ENCODE results near the gene TNNT2. TPM values are rescaled to one million over a fixed set of nuclear protein-coding genes. Genes with fewer than 3 reads are reported as not detected.

Gene TNNT2
- total and polyA plus RNA-seq, 2 of the 8 experiments (the other 6 are each of a cell fraction or from before 2014, with no cell fraction given) = 3.1 to 21.0 TPM

DNA sequence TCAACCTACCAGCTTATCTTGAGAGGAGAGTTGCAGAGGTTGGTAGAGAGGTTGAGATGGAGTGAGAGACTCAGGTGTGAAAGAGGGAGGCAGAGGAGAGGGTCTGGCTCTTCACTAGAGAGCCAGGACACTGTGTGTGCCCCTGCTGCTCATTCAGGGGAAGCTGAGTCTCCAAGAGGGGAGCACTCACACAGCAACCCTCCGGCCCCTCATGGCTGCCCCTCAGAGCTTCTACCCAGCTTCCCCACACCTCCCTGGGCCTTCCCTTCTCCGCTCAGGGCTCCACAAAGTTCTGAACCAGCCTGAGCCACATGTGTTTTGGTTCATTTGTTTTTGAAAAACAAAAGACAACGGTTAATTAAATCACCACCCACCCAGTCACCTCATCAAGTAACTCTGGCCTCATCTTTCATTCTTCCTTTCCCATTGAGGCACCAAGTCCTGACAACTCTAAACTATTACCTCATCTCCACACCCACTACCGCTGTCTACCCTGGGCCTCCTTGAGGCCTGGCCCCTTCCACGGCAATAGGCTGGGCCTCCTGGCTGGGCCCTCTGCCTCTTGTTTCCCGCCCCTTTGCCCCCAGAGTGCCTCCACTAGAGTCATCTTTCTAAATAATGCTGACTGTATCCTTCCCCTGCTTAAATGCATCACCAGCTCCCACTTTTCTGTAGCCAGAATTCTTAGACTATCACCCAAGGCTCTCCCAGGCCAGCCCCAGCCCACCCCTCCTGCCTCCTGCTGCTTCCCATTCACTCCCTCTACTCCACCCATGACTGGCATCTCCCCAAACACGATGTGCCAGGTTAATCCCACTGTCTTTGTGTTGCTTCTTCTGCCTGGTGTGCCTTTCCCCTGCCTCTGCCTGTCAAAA, 33.0 kb downstream of the TNNT2 start (continued):
- TF ChIP-seq, protein P1, sequence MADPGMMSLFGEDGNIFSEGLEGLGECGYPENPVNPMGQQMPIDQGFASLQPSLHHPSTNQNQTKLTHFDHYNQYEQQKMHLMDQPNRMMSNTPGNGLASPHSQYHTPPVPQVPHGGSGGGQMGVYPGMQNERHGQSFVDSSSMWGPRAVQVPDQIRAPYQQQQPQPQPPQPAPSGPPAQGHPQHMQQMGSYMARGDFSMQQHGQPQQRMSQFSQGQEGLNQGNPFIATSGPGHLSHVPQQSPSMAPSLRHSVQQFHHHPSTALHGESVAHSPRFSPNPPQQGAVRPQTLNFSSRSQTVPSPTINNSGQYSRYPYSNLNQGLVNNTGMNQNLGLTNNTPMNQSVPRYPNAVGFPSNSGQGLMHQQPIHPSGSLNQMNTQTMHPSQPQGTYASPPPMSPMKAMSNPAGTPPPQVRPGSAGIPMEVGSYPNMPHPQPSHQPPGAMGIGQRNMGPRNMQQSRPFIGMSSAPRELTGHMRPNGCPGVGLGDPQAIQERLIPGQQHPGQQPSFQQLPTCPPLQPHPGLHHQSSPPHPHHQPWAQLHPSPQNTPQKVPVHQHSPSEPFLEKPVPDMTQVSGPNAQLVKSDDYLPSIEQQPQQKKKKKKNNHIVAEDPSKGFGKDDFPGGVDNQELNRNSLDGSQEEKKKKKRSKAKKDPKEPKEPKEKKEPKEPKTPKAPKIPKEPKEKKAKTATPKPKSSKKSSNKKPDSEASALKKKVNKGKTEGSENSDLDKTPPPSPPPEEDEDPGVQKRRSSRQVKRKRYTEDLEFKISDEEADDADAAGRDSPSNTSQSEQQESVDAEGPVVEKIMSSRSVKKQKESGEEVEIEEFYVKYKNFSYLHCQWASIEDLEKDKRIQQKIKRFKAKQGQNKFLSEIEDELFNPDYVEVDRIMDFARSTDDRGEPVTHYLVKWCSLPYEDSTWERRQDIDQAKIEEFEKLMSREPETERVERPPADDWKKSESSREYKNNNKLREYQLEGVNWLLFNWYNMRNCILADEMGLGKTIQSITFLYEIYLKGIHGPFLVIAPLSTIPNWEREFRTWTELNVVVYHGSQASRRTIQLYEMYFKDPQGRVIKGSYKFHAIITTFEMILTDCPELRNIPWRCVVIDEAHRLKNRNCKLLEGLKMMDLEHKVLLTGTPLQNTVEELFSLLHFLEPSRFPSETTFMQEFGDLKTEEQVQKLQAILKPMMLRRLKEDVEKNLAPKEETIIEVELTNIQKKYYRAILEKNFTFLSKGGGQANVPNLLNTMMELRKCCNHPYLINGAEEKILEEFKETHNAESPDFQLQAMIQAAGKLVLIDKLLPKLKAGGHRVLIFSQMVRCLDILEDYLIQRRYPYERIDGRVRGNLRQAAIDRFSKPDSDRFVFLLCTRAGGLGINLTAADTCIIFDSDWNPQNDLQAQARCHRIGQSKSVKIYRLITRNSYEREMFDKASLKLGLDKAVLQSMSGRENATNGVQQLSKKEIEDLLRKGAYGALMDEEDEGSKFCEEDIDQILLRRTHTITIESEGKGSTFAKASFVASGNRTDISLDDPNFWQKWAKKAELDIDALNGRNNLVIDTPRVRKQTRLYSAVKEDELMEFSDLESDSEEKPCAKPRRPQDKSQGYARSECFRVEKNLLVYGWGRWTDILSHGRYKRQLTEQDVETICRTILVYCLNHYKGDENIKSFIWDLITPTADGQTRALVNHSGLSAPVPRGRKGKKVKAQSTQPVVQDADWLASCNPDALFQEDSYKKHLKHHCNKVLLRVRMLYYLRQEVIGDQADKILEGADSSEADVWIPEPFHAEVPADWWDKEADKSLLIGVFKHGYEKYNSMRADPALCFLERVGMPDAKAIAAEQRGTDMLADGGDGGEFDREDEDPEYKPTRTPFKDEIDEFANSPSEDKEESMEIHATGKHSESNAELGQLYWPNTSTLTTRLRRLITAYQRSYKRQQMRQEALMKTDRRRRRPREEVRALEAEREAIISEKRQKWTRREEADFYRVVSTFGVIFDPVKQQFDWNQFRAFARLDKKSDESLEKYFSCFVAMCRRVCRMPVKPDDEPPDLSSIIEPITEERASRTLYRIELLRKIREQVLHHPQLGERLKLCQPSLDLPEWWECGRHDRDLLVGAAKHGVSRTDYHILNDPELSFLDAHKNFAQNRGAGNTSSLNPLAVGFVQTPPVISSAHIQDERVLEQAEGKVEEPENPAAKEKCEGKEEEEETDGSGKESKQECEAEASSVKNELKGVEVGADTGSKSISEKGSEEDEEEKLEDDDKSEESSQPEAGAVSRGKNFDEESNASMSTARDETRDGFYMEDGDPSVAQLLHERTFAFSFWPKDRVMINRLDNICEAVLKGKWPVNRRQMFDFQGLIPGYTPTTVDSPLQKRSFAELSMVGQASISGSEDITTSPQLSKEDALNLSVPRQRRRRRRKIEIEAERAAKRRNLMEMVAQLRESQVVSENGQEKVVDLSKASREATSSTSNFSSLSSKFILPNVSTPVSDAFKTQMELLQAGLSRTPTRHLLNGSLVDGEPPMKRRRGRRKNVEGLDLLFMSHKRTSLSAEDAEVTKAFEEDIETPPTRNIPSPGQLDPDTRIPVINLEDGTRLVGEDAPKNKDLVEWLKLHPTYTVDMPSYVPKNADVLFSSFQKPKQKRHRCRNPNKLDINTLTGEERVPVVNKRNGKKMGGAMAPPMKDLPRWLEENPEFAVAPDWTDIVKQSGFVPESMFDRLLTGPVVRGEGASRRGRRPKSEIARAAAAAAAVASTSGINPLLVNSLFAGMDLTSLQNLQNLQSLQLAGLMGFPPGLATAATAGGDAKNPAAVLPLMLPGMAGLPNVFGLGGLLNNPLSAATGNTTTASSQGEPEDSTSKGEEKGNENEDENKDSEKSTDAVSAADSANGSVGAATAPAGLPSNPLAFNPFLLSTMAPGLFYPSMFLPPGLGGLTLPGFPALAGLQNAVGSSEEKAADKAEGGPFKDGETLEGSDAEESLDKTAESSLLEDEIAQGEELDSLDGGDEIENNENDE (IDR thresholded peaks at IDR 0.05; ENCODE audit: insufficient replicate concordance, low read length) = no peak
- no peak for TF ChIP-seq TAF1 (IDR thresholded peaks at IDR 0.05; ENCODE audit: low read depth, low read length)
- TF ChIP-seq, protein P2, sequence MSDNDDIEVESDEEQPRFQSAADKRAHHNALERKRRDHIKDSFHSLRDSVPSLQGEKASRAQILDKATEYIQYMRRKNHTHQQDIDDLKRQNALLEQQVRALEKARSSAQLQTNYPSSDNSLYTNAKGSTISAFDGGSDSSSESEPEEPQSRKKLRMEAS (IDR thresholded peaks at IDR 0.05) = no peak
- no peak for TF ChIP-seq CREB1 (IDR thresholded peaks at IDR 0.05)

Measured in H1 (cell line).